PC-9 (cell line): Measurements from ENCODE around the gene RAB42. TPM values are rescaled to one million over a fixed set of nuclear protein-coding genes. Genes with fewer than 3 reads are reported as not detected.
A peak's percentile ranks its signal among the peaks of the same experiment; 100 is the strongest.

Experiments used
- BruUV-seq: library from RNA; stranded (reverse); fragments of 400-500 nt; replicated peaks from 2 replicates; lab custom pipeline; 2021; lab: Mats Ljungman, UMichigan
- CTCF ChIA-PET: fragments of 300-600 bp; sonication (Branson Sonifier 250); formaldehyde crosslinking; loops from one replicate; lab custom pipeline; 2022; ENCODE audit warnings: antibody characterized with exemption; lab: Charles Lee
- POLR2A ChIA-PET: fragments of 300-600 bp; sonication (Branson Sonifier 250); formaldehyde crosslinking; loops from one replicate; lab custom pipeline; 2022; ENCODE audit warnings: antibody characterized with exemption; ENCODE audit not compliant: unreplicated experiment; lab: Charles Lee
- DNase-seq, 2 experiments: peaks; one replicate each; pipeline versions ENCODE4 v3.0.0 to v3.0.0-alpha.2; 2015 to 2022; ENCODE audit warnings: mixed read lengths in 1 of 2
- H2AFZ ChIP-seq: fragments of 200-600 bp; sonication (generic); 2 replicates; pipeline ENCODE4 v1.8.1; 2017; ENCODE audit warnings: antibody characterized with exemption
- H3F3A ChIP-seq: fragments of 200-600 bp; sonication (generic); 2 replicates; pipeline ENCODE4 v1.8.1; 2017; ENCODE audit warnings: antibody characterized with exemption, mild to moderate bottlenecking, low read depth; ENCODE audit not compliant: insufficient read depth
- H3K27ac ChIP-seq: fragments of 200-600 bp; sonication (generic); 2 replicates; pipeline ENCODE4 v1.6.1; 2016; ENCODE audit warnings: mixed run types
- H3K27me3 ChIP-seq: fragments of 200-600 bp; sonication (generic); 2 replicates; pipeline ENCODE4 v1.6.1; 2016; ENCODE audit warnings: low read depth, mixed run types; ENCODE audit not compliant: insufficient read depth
- H3K36me3 ChIP-seq: fragments of 200-600 bp; sonication (generic); 2 replicates; pipeline ENCODE4 v1.6.1; 2016; ENCODE audit warnings: low read depth, mixed run types
- H3K4me1 ChIP-seq: fragments of 200-600 bp; sonication (generic); replicated peaks from 2 replicates; pipeline ENCODE4 v1.6.1; 2016; ENCODE audit warnings: mixed run types; ENCODE audit not compliant: insufficient read depth
- H3K4me2 ChIP-seq: fragments of 200-600 bp; sonication (generic); 2 replicates; pipeline ENCODE4 v1.6.1; 2017; ENCODE audit warnings: mixed run types
- H3K4me3 ChIP-seq: fragments of 200-600 bp; sonication (generic); 2 replicates; pipeline ENCODE4 v1.6.1; 2016; ENCODE audit warnings: mixed run types
- H3K79me2 ChIP-seq: fragments of 200-600 bp; sonication (generic); 2 replicates; pipeline ENCODE4 v1.6.1; 2017; ENCODE audit warnings: low read depth, mixed run types
- H3K9me2 ChIP-seq: fragments of 200-600 bp; sonication (generic); 2 replicates; pipeline ENCODE4 v1.8.1; 2017; ENCODE audit warnings: mild to moderate bottlenecking; ENCODE audit not compliant: insufficient read depth
- H3K9me3 ChIP-seq: fragments of 200-600 bp; sonication (generic); 2 replicates; pipeline ENCODE4 v1.8.1; 2016; ENCODE audit warnings: low read depth; ENCODE audit not compliant: insufficient read depth
- H4K20me1 ChIP-seq: fragments of 200-600 bp; sonication (generic); 2 replicates; pipeline ENCODE4 v1.8.1; 2017; ENCODE audit not compliant: insufficient read depth
- CTCF ChIP-seq: fragments of 200-600 bp; sonication (generic); conservative IDR thresholded peaks from 2 replicates; pipeline ENCODE4 v1.6.1; 2017; ENCODE audit warnings: mixed run types, antibody characterized with exemption, mild to moderate bottlenecking, moderate library complexity
- EZH2 ChIP-seq: fragments of 200-600 bp; sonication (generic); IDR thresholded peaks from 2 replicates; pipeline ENCODE4 v1.8.0; 2017; ENCODE audit warnings: antibody characterized with exemption, low read depth
- intact Hi-C: fragments of 100-400 bp; cut with micrococcal nuclease; formaldehyde crosslinking; loops from one replicate; pipeline ENCODE4 v1.10.0; 2022; ENCODE audit not compliant: unreplicated experiment
- total RNA-seq: library from RNA; stranded (reverse); gene quantifications from 2 replicates; pipeline ENCODE4 v1.2.3, GENCODE V29; 2021

RAB42 gene
- total RNA-seq, 1 experiment from 2014 or later, result 7.6 TPM

- POLR2A ChIA-PET, result interaction anchor here (0.6 to 1.1 kb wide), 9 partner anchors 21 to 230 kb away, joined by 3 to 22 read pairs (median 3); partner anchors contain the start of gene TAF12
- peak; percentile 47 to 50 for DNase-seq
- TF ChIP-seq EZH2, result no peak
- peak; percentile 75 for TF ChIP-seq CTCF
- H2AFZ ChIP-seq, result no peak overlapping the region
- H3K79me2 ChIP-seq, result no peaks in the 10 kb centered on the region
- H3K9me2 ChIP-seq, result no peaks in the 10 kb centered on the region
- no peak overlapping the region for H3K4me3 ChIP-seq
- H3K4me1 ChIP-seq, result peaks cover 23% of the 10 kb centered on the region
- intact Hi-C loops, result loop anchor here (1.0 to 5.0 kb wide), 4 partner anchors 50 to 745 kb away; partner anchors contain the start of gene TRNAU1AP
- CTCF ChIA-PET, result interaction anchor here (0.6 to 1.6 kb wide), 12 partner anchors 15 to 1462 kb away, joined by 3 to 10 read pairs (median 4); no protein-coding TSS in a partner anchor
- H3K27me3 ChIP-seq, result no peaks in the 10 kb centered on the region
- H3K9me3 ChIP-seq, result no peaks in the 10 kb centered on the region
- H3K27ac ChIP-seq, result peak overlapping the region; percentile 89
- H4K20me1 ChIP-seq, result no peaks in the 10 kb centered on the region
- no peak overlapping the region for H3K4me2 ChIP-seq
- BruUV-seq, result no TSS peak
- peaks cover 13% of the 10 kb centered on the region for H3F3A ChIP-seq
- H3K36me3 ChIP-seq, result no peaks in the 10 kb centered on the region
Measured at GRCh38 chr1:28602536-28603439, 10.7 kb downstream of the RAB42 start.

GRCh38 chr1:28604411-28604810 is 12.3 kb downstream of the RAB42 start:
- no peak for TF ChIP-seq EZH2
- TF ChIP-seq CTCF, result no peak
- Histone ChIP-seq H3K27me3 (no peaks in the 10 kb centered on the region), H3F3A (peaks cover 13% of the 10 kb centered on the region), H3K4me1 (peaks cover 18% of the 10 kb centered on the region), H3K4me2 (no peak overlapping the region), H3K9me2 (no peaks in the 10 kb centered on the region), H3K27ac (no peak overlapping the region), H3K4me3 (no peak overlapping the region), H3K9me3 (no peaks in the 10 kb centered on the region), H3K79me2 (no peaks in the 10 kb centered on the region), H3K36me3 (no peaks in the 10 kb centered on the region), H2AFZ (no peak overlapping the region), H4K20me1 (no peaks in the 10 kb centered on the region)
- DNase-seq, result no peak
- no TSS peak for BruUV-seq
- CTCF ChIA-PET, result interaction anchor here (0.6 kb wide), 1 partner anchor 207 kb away, joined by 3 read pairs; no protein-coding TSS in a partner anchor
- POLR2A ChIA-PET, result interaction anchor here (0.5 kb wide), 1 partner anchor 155 kb away, joined by 12 read pairs; no protein-coding TSS in a partner anchor
- intact Hi-C loops, result loop anchor here (5.0 kb wide), 2 partner anchors 52 to 747 kb away; partner anchors contain the start of gene TRNAU1AP

- intact Hi-C loops, result loop anchor here (5.0 kb wide), 2 partner anchors 53 to 748 kb away; partner anchors contain the start of gene TRNAU1AP
- no TSS peak for BruUV-seq
- no peak overlapping the region for H3K4me3 ChIP-seq
- no peaks in the 10 kb centered on the region for H3K9me3 ChIP-seq
- no peak for TF ChIP-seq EZH2
- no peak for TF ChIP-seq CTCF
- no peak overlapping the region for H3K4me2 ChIP-seq
- no peaks in the 10 kb centered on the region for H4K20me1 ChIP-seq
- no peaks in the 10 kb centered on the region for H3K27me3 ChIP-seq
- CTCF ChIA-PET, result no interaction called here
- H2AFZ ChIP-seq, result no peak overlapping the region
- no peak for DNase-seq
- no peaks in the 10 kb centered on the region for H3K79me2 ChIP-seq
- H3F3A ChIP-seq, result peaks cover 13% of the 10 kb centered on the region
- no peak overlapping the region for H3K27ac ChIP-seq
- no peaks in the 10 kb centered on the region for H3K36me3 ChIP-seq
- H3K9me2 ChIP-seq, result no peaks in the 10 kb centered on the region
- H3K4me1 ChIP-seq, result peaks cover 18% of the 10 kb centered on the region
- POLR2A ChIA-PET, result no interaction called here
Measured at GRCh38 chr1:28604962-28605361, 12.9 kb downstream of the RAB42 start.
